Esophagus squamous epithelium (tissue), 5 donors: ENCODE measurements around the gene HOXB4. TPM values are rescaled to one million over a fixed set of nuclear protein-coding genes. Genes with fewer than 3 reads are reported as not detected.

Source experiments
- DNase-seq: peaks from one replicate; lab custom pipeline; 2025; lab: John Stamatoyannopoulos, UW
- H3K27ac ChIP-seq, 4 donors: fragments of 200-600 bp; sonication (generic); one replicate each; pipeline ENCODE4 v1.5.1; 2016 to 2019; ENCODE audit warnings: mild to moderate bottlenecking in 1 of 4
- H3K27me3 ChIP-seq, 4 donors: fragments of 200-600 bp; sonication (generic); 1 replicate in 3 of 4; 2 replicates in 1 of 4; pipeline versions ENCODE4 v1.5.1 to v1.6.0; 2017 to 2021; ENCODE audit warnings: antibody characterized with exemption in 1 of 4
- H3K36me3 ChIP-seq, 3 donors: fragments of 200-600 bp; sonication (generic); one replicate each; pipeline ENCODE4 v1.5.1; 2016 to 2019
- H3K4me1 ChIP-seq, 3 donors: fragments of 200-600 bp; sonication (generic); one replicate each; pipeline ENCODE4 v1.5.1; 2017 to 2019
- H3K4me3 ChIP-seq, 4 donors: fragments of 200-600 bp; sonication (generic); 1 replicate in 3 of 4; 2 replicates in 1 of 4; pipeline ENCODE4 v1.5.1; 2016 to 2019; ENCODE audit warnings: mild to moderate bottlenecking in 2 of 4, moderate library complexity in 1 of 4
- H3K9me3 ChIP-seq, 3 donors: fragments of 200-600 bp; sonication (generic); one replicate each; pipeline ENCODE4 v1.5.1; 2016 to 2019
- CTCF ChIP-seq, 6 experiments: fragments of 450-650 bp in 4 of 6; fragments of 200-600 bp in 2 of 6; sonication (generic) in 2 of 6; IDR thresholded peaks; one replicate each; pipeline ENCODE4 v1.5.1; 2016 to 2019; ENCODE audit warnings: antibody characterized with exemption in 6 of 6, mild to moderate bottlenecking in 4 of 6, moderate library complexity in 4 of 6
- POLR2A ChIP-seq, 4 donors: fragments of 450-650 bp; IDR thresholded peaks; one replicate each; pipeline ENCODE4 v1.6.1; 2017; ENCODE audit warnings: antibody characterized with exemption in 4 of 4, mild to moderate bottlenecking in 4 of 4, moderate library complexity in 3 of 4
- WGBS, 2 donors: methylation state at CpG; one replicate each; pipeline ENCODE4 v1.1.5; 2018; 5-methylcytosine and 5-hydroxymethylcytosine counted together
- intact Hi-C: fragments of 100-400 bp; cut with DNase I; formaldehyde crosslinking; loops from one replicate; pipeline ENCODE4 v1.15.0; 2022
- total RNA-seq, 4 donors: library from RNA; depleted of rRNA; stranded (reverse); fragments of >200 nt; gene quantifications; one replicate each; pipeline ENCODE4 v1.1.0, GENCODE V29; 2016
- donor health status: DM: yes; HTN: yes; CAD: no.

Gene HOXB4
- total RNA-seq, 4 donors from 2014 or later = 0.27 to 2.9 (median 1.8) TPM

- 70 to 90% methylated on average over 2 of the region's 2 CpGs for WGBS, 2 donors
- TF ChIP-seq POLR2A (IDR thresholded peaks at IDR 0.05) = no peak
- no peak for TF ChIP-seq CTCF (IDR thresholded peaks at IDR 0.05)
- no peak overlapping the region for H3K4me3 ChIP-seq
- intact Hi-C loops = no loop called here
- H3K36me3 ChIP-seq = no peaks in the 10 kb centered on the region
- peaks cover 0 to 54% (median 26%) of the 10 kb centered on the region in 3 donors for H3K4me1 ChIP-seq
- no peaks in the 10 kb centered on the region for H3K9me3 ChIP-seq
- no peak for DNase-seq
- H3K27ac ChIP-seq = peak overlapping the region in 2 of 4 donors; percentile 8 to 22
- peaks cover 0 to 100% (median 8%) of the 10 kb centered on the region in 4 donors for H3K27me3 ChIP-seq
Observed at GRCh38 chr17:48588074-48588415, 9.9 kb upstream of the HOXB4 start.

- TF ChIP-seq POLR2A (IDR thresholded peaks at IDR 0.05) = no peak
- no peak for TF ChIP-seq CTCF (IDR thresholded peaks at IDR 0.05)
- DNase-seq = no peak
- 67 to 90% methylated on average over 4 to 5 of the region's 5 CpGs for WGBS, 2 donors
- H3K27me3 ChIP-seq = peaks cover 0 to 100% (median 5%) of the 10 kb centered on the region in 4 donors
- no peaks in the 10 kb centered on the region for H3K9me3 ChIP-seq
- H3K4me1 ChIP-seq = peaks cover 0 to 54% (median 24%) of the 10 kb centered on the region in 3 donors
- H3K36me3 ChIP-seq = no peaks in the 10 kb centered on the region
- H3K4me3 ChIP-seq = no peak overlapping the region
- peak overlapping the region in 2 of 4 donors; percentile 8 to 22 for H3K27ac ChIP-seq
- intact Hi-C loops = no loop called here
Observed at GRCh38 chr17:48587276-48588073, 9.3 kb upstream of the HOXB4 start.

DNA sequence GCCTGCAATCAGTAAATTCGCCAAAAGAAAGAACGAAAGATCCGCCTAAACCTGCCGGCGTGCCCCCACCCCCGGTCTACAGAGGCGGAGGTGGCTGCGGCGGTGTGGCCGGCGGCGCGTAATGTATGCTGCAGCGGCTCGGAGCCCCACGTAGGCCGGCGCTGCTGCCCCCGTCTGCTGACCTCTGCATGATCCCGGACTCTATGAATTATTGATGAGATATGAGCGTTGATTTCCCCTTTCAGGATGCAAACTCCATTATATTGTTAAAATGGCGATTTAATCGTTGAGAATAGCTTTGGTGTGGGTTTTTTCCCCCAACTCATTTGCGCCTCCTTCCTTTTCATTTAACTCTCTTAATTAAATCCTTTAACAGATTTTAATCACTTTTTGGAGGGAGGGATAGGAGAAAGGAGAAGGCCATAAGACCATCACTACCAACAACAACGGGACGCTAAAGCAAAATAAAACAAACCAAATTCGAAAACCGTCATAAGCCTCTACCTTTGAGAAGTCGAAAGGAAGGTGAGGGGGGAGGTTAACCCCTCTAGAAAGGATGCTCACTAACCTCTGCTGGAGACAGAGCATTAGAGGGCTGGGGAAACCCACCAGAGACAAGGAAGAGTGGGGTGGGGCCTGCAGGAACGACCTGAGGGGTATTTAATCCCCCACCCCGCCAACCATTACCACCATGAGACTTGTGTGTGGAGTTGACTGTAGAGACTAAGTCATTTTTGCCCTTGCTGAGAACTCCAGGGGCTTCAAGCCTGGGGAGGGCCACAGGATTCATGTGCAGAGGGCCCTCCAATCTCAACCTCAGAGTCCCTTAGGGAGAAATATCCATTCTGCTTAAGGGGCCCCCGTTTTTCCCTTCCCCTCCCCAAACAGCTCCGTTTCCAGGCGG, 8.5 kb upstream of the HOXB4 start:
- TF ChIP-seq CTCF (IDR thresholded peaks at IDR 0.05) (no peak), POLR2A (IDR thresholded peaks at IDR 0.05) (no peak)
- H3K27ac ChIP-seq = peak overlapping the region; percentile 71 to 96 (median 86)
- H3K4me3 ChIP-seq = peak overlapping the region; percentile 48 to 69 (median 63)
- 32 to 43% methylated on average over 29 to 34 of the region's 34 CpGs for WGBS, 2 donors
- DNase-seq = no peak
- H3K4me1 ChIP-seq = peaks cover 0 to 55% (median 19%) of the 10 kb centered on the region in 3 donors
- no peaks in the 10 kb centered on the region for H3K9me3 ChIP-seq
- H3K36me3 ChIP-seq = no peaks in the 10 kb centered on the region
- peaks cover 0 to 100% (median under 1%) of the 10 kb centered on the region in 4 donors for H3K27me3 ChIP-seq
- intact Hi-C loops = no loop called here

DNA sequence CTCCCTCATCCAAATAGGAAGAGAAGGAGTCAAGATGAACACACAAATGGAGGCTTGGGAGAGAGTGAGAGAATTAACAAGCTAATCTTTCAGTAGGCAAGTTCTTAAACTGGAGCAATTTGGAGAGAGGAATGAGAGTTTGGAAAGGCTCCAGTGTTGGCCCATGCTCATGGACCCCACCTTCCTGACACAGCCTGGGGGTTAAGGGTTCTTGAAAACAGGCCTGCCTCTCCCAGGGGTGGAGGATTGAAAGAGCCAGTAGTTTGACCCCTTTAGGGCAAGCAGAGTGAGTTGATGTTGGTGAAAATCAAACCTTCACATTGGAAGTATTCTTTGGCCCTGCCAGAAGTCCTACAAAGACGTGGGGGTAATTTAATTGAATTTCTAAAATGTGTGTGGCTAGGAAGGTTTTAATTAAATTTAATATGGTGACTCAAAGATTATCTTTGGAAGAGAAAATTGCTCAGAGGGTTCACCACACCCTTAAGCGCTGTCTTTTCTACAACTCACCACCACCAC, 6.1 kb upstream of the HOXB4 start:
- H3K4me3 ChIP-seq = peak overlapping the region in 2 of 4 donors; percentile 59 to 69
- no peak for TF ChIP-seq POLR2A (IDR thresholded peaks at IDR 0.05)
- TF ChIP-seq CTCF (IDR thresholded peaks at IDR 0.05) = no peak
- H3K27ac ChIP-seq = peak overlapping the region; percentile 71 to 96 (median 86)
- DNase-seq = no peak
- H3K27me3 ChIP-seq = peaks cover 0 to 100% (median 0%) of the 10 kb centered on the region in 4 donors
- no peaks in the 10 kb centered on the region for H3K36me3 ChIP-seq
- intact Hi-C loops = no loop called here
- H3K9me3 ChIP-seq = no peaks in the 10 kb centered on the region
- 24 to 43% methylated on average over 2 of the region's 2 CpGs for WGBS, 2 donors
- peaks cover 0 to 78% (median 30%) of the 10 kb centered on the region in 3 donors for H3K4me1 ChIP-seq
